ENCODE measurements around the gene SH3RF1. TPM values are rescaled to one million over a fixed set of nuclear protein-coding genes. Genes with fewer than 3 reads are reported as not detected.

Gene SH3RF1
- total and polyA plus RNA-seq, 2 of the 8 experiments (the other 6 are each of a cell fraction or from before 2014, with no cell fraction given): 6.9 to 15.1 TPM

DNA sequence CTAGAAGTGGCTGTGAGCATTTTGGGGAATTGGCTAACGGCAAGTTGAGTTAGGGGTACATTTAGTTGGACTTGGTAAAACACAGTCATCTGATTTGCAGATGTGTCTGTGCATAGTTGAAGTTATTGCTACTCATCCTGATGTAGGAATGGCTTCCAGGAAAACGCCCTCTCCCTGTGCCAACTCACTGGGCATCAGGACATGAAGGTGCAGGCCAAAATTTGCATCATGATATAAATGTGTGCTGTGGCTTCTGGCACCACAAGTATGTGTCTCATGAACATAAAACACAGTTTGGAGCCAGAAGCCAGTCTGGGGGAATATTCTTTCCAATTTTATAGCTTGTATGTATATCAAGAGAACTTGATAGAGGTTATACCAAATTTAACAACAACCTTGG is 206.5 kb downstream of the SH3RF1 start:
- Histone ChIP-seq H4K8ac (ENCODE audit: extremely low read depth, insufficient read depth, low read length) (no peak overlapping the region), H3K56ac (replicated peaks; ENCODE audit: insufficient read length, low read depth, low read length) (no peak overlapping the region), H3K27me3 (replicated peaks in 1 of 4; ENCODE audit: control insufficient read depth in 3 of 4, extremely low read depth in 1 of 4, insufficient read depth in 3 of 4, low read length in 3 of 4) (no peaks in the 10 kb centered on the region), H3K23me2 (ENCODE audit: low read depth, low read length) (no peaks in the 10 kb centered on the region), H3K27ac (ENCODE audit: low read depth, low read length) (no peak overlapping the region), H2BK15ac (ENCODE audit: low read length) (no peak overlapping the region), H3K9me3 (ENCODE audit: insufficient read depth in 2 of 2, low read depth in 1 of 2, low read length in 1 of 2) (no peaks in the 10 kb centered on the region), H3K36me3 (ENCODE audit: control insufficient read depth in 2 of 4, insufficient read depth in 4 of 4, low read length in 3 of 4) (no peaks in the 10 kb centered on the region), H3K4me2 (ENCODE audit: insufficient read depth in 1 of 2, low read depth in 2 of 2, low read length in 2 of 2) (no peak overlapping the region), H3K4me3 (ENCODE audit: extremely low read depth in 1 of 4, insufficient read depth in 2 of 4, low read depth in 3 of 4, low read length in 4 of 4) (no peak overlapping the region), H3K9ac (replicated peaks in 1 of 4; ENCODE audit: extremely low read depth in 1 of 4, low read depth in 3 of 4, low read length in 3 of 4) (no peak overlapping the region), H3K4me1 (replicated peaks in 1 of 4; ENCODE audit: control insufficient read depth in 3 of 4, insufficient read depth in 4 of 4, low read length in 3 of 4) (peaks cover 0 to 2% (median under 1%) of the 10 kb centered on the region in 4 experiments; a peak in 1 of 7 replicates), H2AK5ac (ENCODE audit: low read depth, low read length) (no peak overlapping the region), H3K18ac (ENCODE audit: extremely low read depth, low read length) (no peak overlapping the region), H4K91ac (replicated peaks; ENCODE audit: insufficient read length, low read length) (no peak overlapping the region), H4K5ac (ENCODE audit: insufficient read length, low read depth, low read length) (no peak overlapping the region), H2BK20ac (ENCODE audit: low read length) (no peak overlapping the region), H3K79me1 (ENCODE audit: low read depth, low read length) (no peaks in the 10 kb centered on the region), H2BK12ac (ENCODE audit: low read depth, low read length) (no peak overlapping the region), H3K79me2 (ENCODE audit: control insufficient read depth in 1 of 2, insufficient read depth in 2 of 2, low read length in 2 of 2) (no peaks in the 10 kb centered on the region), H2AFZ (ENCODE audit: low read length) (no peak overlapping the region), H4K20me1 (replicated peaks in 1 of 2; ENCODE audit: control insufficient read depth in 1 of 2, insufficient read depth in 2 of 2, low read length in 2 of 2) (no peaks in the 10 kb centered on the region), H3K4ac (replicated peaks; ENCODE audit: insufficient read length, low read depth, low read length) (no peak overlapping the region), H2BK120ac (replicated peaks; ENCODE audit: low read depth, low read length) (no peak overlapping the region), H2BK5ac (ENCODE audit: low read depth, low read length) (no peak overlapping the region), H3K14ac (ENCODE audit: insufficient read length) (no peak overlapping the region), H3K23ac (ENCODE audit: insufficient read length) (no peak overlapping the region)
- 94% methylated on average over 2 of the region's 2 CpGs; no CpG with 5 or more reads in 1 of the 2 experiments for WGBS, 2 experiments (ENCODE audit: extremely low coverage in 1 of 2, insufficient coverage in 1 of 2, insufficient read length in 1 of 2, insufficient replicate concordance in 2 of 2, low coverage in 1 of 2, low lambda C conversion rate in 2 of 2, missing lambda C conversion rate in 1 of 2)
- ChIA-PET POLR2A (ENCODE audit: partially characterized antibody) (interaction anchor here (0.7 to 1.9 kb wide), 2 partner anchors 9 to 149 kb away, joined by 3 to 5 read pairs; no protein-coding TSS in a partner anchor), CTCF (ENCODE audit: partially characterized antibody) (interaction anchor here (1.2 to 4.6 kb wide), 2 partner anchors 8 to 19 kb away, joined by 4 to 18 read pairs; no protein-coding TSS in a partner anchor)
- no peak for DNase-seq (ENCODE audit: low read depth in 1 of 2, low spot score in 2 of 2)
- no peak for FAIRE-seq
